C4-2B (cell line): Measurements from ENCODE around the gene RCC1.

Source experiments
- CTCF ChIP-seq: fragments of 450-650 bp; conservative IDR thresholded peaks from 2 replicates; pipeline ENCODE4 v1.5.1; 2017; ENCODE audit warnings: mild to moderate bottlenecking
- ZFX ChIP-seq: fragments of 450-650 bp; IDR thresholded peaks from 2 replicates; pipeline ENCODE4 v1.6.1; 2017

DNA sequence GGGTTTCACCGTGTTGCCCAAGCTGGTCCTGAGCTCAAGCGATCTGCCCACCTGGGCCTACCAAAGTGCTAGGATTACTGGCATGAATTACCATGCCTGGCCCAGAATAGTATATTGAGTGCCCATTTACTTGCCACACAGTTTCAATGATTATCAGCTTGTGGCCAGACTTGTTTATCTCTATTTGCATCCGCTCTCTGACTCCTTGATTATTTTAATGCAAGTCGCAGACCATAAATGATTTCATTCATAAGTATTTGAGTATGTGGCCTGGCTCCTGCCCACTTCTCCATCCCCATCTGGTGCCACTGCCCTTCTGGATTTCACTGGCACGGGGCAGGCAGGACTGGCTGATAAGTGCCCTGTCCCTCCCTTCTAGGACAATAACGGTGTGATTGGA lies 28.8 kb downstream of the RCC1 start:
- TF ChIP-seq CTCF: no peak
- TF ChIP-seq ZFX: no peak
